NCI-H524 (cell line): ENCODE results near the gene STK24.

Experiments used
- DNase-seq, 2 experiments: peaks; one replicate each; lab custom pipeline; 2025; lab: John Stamatoyannopoulos, UW

The STK24 gene

DNA sequence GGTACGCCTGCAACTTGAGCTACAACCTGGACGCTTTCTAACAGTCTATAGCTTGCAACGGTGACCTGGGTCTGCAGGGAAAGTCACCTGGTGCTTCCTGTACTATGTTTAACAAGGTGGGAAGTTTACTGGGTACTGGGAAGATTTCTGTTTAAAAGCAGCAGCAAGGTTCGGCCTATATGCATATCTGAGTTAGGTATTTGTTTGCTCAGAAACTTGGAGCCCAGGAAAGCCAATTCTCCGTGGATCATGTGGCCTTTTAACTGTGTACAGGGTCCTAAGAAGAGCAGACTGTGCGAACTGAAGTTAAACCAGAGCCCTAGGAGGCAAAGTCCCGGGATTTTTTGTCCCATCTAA is 103.1 kb downstream of the STK24 start:
- no peak for DNase-seq

- no peak for DNase-seq
These were observed 103.6 kb downstream of the STK24 start for GRCh38 chr13:98473135-98473787.

- no peak for DNase-seq
These were observed 105.0 kb downstream of the STK24 start for GRCh38 chr13:98471934-98472333.

- no peak for DNase-seq
These were observed 106.0 kb downstream of the STK24 start for GRCh38 chr13:98470920-98471319.

- DNase-seq = no peak
These were observed 108.0 kb downstream of the STK24 start for GRCh38 chr13:98468929-98469328.

DNA sequence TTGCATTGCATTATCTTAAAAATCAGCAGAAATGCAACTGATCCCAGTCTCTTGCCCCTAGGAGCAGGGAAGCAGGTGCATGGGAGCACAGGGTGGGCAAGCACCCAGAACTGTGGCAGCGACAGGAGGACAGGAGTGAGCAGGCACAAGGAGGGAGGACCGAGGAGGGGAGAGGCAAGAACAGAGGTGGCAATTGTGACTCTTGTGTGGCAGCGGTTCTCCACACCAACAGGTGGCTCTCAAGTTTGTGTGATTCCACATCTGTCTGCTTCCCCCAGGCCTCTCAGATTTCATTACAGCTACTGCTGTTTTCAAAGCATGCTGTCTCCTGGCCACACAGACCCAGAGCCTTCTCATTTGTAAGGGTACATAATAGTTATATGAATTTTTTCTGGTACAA is 108.5 kb downstream of the STK24 start:
- peak; percentile 14 to 19 for DNase-seq

DNA sequence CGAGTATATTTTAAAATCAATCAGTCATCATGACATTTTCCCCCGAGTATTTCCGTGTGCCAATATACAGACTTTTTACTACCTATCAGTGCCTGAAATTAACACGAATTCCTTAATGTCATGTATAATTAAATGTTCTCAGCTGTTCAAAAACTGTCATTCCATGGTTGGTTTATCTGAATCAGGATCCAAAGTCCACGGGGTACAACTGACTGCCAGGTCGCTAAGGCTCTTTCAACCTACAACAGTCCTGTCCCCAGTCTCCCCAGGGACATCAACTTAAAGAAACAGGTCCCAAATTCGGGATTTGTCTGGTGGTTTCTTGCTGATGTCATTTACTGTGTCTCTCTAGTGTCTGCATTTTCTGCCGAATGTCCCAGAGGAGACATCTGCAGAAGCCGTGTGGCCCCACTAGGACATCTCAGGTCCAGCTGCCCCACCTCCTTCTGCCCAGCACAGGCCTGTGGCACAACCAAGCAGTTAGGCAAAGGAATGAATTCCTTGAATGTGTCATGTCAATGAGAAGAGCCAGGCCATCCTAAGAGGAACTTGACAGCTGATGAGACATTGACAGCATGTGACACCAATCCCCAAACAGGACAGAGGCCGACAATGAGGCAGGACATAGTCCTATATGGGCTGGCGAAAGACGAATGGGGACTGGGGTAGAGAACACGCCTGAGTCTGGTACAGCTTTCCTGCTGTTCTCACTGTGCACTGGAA is 109.5 kb downstream of the STK24 start:
- DNase-seq = no peak

DNA sequence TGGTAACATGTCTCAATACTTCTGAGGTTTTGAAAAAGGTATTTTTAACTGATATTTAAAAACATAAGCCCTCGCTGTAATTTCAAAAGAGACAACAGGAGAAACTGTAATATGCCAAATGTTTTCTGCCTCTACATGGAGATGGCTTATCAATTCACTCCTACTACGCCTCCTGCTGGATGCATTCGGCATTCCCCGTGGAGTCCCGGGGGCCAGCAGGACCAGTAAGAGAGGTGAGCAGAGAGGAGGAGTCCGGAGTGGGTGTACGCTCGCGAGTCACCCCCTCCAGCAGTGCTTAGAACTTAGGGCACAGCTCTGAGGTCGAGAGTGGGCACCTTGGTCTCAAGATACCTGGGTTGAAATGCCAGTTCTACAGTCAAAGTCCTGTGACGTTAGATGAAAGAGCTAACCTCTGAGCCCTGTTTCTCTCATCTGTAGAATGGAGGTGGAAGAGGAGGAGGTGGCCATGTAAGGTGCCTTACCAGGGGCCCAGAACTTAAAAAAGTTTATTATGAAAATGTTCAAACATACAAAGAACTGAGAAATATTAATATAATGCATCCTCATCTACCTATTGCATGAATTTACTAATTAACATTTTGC is 110.2 kb downstream of the STK24 start:
- DNase-seq = peak in 1 of 2 experiments; percentile 11

- no peak for DNase-seq
These were observed 114.0 kb downstream of the STK24 start for GRCh38 chr13:98462946-98463345.

DNA sequence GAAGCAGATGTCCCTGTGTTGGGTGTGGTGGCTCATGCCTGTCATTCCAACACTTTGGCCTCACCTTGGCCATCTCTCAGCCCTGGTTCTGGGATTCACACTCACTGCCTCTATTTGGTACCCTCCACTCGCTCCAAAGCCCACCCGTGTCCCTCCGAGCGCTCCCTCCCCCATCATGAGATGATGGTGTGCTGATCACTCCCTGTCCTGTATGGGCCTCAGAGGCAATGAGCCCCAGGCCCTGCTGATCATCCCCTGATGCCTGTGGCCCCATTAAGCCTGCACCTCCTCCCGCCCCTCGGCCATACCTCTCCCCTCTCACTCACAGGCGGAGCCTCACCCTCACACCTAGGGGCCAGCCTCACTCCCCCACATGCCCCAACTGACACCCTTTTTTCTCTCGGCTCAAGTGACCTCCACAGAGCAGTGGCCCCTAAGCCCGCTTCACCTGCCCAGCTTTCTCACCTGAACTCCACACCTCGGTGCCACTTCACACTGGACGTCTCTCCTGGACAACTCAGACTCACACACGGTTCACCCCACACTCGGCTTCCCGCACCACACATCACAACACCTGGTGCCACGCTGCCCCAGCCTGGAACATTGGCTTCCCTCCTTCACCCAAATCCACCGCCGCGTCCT is 114.5 kb downstream of the STK24 start:
- DNase-seq = no peak

DNA sequence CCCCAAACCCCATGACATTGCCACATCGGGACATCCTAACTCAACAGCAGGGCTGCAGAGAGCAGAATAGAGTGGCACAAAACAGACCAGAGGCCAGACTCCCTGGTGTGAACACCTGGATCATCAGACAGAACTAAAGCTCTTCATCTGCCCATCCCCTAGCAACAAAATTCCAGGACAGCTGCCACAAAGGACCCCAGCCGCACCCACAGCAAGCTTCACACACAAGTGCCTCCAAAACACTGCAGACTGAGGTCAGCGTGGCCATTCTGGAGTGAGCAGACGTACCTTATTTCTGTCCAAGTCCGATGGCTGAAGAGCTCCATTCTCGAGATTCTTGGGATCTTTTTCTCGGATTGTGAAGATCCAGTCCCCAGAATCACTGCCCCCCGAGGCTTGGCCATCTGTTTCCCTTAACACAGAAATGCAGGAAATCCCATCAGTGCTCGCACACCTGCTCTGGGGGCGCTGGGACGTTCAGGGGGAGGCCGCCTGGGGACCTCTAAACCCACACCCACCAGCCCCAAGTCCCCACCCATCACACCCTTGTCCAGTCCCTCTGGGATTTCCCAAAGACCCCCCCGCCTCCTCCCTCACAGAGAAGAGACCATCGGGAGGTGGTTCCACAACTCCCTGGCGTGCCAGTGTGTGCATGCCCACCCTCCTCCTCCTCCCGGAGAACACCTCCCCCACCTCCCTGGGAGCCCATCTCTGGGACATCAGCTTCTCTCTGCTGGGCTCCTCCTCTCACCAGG is 115.2 kb downstream of the STK24 start:
- peak in 1 of 2 experiments; percentile 66 for DNase-seq

GRCh38 chr13:98460516-98460915 is 116.4 kb downstream of the STK24 start:
- DNase-seq = no peak

DNA sequence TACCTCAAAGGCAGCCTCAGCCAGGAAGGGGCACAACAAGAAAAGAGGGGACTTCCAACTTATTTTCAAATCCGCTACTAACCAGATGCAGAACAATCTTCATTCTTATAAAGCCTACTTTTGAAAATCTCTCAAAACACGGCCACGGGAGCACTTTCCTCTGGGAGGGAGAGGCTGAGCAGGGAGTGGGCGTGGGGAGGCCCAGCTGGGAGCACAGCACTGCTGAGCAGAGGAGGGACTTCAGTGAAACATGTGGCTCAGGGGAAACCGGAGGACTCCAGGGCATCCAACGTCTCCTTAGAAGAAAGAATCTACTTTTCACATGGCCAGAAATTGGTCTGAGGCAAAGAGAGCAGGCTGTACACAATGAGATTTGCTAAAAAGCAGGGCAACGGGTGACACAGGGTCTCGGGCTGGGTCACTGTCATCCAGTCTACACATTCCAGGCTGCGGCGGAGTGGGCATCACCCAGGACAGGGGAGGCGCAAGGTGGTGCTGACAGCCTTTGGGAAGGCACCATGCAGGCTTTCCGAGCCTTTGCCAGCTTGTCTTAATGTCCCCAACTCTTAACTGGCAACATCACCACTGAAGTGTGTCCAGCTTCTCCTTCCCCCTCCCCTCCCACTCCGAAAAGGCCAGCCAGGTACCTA is 117.1 kb downstream of the STK24 start:
- no peak for DNase-seq

- no peak for DNase-seq
These were observed 117.7 kb downstream of the STK24 start for GRCh38 chr13:98459171-98459681.

DNA sequence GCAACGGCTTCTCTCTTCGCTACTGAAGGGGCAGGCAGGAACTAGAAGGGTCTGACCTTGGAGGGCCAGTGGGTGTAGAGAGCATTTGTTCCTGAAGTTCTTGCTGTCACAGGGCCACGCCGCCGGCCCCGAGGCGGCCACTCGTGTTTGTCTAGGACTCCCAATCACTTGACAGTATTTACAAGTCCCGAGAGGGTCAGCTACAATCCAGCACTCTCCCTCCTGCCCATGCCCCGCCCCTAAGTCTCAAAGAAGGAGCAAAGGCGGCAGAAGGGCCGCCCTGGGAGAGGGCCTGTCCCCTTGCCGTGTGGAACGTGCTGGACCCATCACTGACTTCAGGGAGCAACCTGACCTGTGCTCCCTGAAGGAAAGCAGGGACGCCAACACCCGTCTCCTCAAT is 118.5 kb downstream of the STK24 start:
- DNase-seq = no peak

GRCh38 chr13:98457053-98457452 is 119.9 kb downstream of the STK24 start:
- DNase-seq = no peak

DNA sequence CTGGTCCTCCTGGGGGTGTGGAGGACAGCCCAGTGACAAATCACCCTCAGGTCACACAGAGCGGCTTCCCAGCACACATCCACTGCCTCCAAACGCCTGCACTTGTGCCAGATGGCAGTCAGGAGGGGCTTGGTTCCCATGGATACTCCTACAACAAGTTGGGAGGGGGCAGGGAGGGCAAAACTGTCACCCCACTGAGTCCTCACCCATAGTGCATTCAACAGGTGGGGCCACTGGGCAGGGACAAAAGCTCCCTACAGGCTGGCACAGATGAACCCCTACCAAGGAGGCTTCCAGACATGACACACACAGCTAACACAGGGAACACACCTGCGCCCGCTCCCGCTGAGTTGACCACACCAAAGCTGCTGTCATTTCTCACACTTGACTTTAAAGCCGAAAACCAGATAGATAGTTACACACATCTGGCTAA is 120.5 kb downstream of the STK24 start:
- DNase-seq = peak in 1 of 2 experiments; percentile 63

GRCh38 chr13:98454389-98454881 is 122.5 kb downstream of the STK24 start:
- no peak for DNase-seq

- no peak for DNase-seq
These were observed 123.8 kb downstream of the STK24 start for GRCh38 chr13:98452851-98453843.
